AG04450 (cell line): Measurements from ENCODE around the gene CDC42EP5. TPM values are rescaled to one million over a fixed set of nuclear protein-coding genes. Genes with fewer than 3 reads are reported as not detected.
A peak's percentile ranks its signal among the peaks of the same experiment; 100 is the strongest.

Source experiments
- CTCF ChIA-PET: fragments of 300-600, 350-600 bp; formaldehyde crosslinking; extraction: SDS; loops from one replicate; lab custom pipeline; 2022; ENCODE audit warnings: antibody characterized with exemption, inconsistent platforms; lab: Charles Lee
- POLR2A ChIA-PET: fragments of 350-600 bp; formaldehyde crosslinking; extraction: SDS; loops from one replicate; lab custom pipeline; 2021; ENCODE audit warnings: antibody characterized with exemption, inconsistent platforms; lab: Yijun Ruan, JAX
- DNase-seq: peaks from one replicate; pipeline ENCODE4 v3.0.0-alpha.2; 2011; ENCODE audit warnings: low read depth, low spot score
- H3K27ac ChIP-seq: one replicate; pipeline ENCODE4 v1.5.1; 2012; ENCODE audit warnings: low read depth, low read length, control low read depth
- H3K27me3 ChIP-seq: one replicate; pipeline ENCODE4 v1.6.0; 2012; ENCODE audit warnings: low read length; ENCODE audit not compliant: control insufficient read depth, insufficient read depth
- H3K4me3 ChIP-seq: 2 replicates; pipeline ENCODE4 v1.5.1; 2011; ENCODE audit warnings: mild to moderate bottlenecking, low read depth, low read length, control low read depth
- H3K9me3 ChIP-seq: 2 replicates; pipeline ENCODE4 v1.5.1; 2012; ENCODE audit warnings: low read length; ENCODE audit not compliant: control insufficient read depth, insufficient read depth
- polyA minus RNA-seq: library from RNA; depleted of rRNA, polyadenylated mRNA; stranded (reverse); fragments of >200 nt; gene quantifications from 2 replicates; pipeline ENCODE4 v1.2.3, GENCODE V29; 2011; rRNA and poly(A)+ RNA removed
- polyA plus RNA-seq: library from polyadenylated mRNA; depleted of rRNA; stranded (reverse); fragments of >200 nt; gene quantifications from 2 replicates; pipeline ENCODE4 v1.2.3, GENCODE V29; 2011; rRNA removed
- TF ChIP-seq, protein P1 (sequence below): IDR thresholded peaks from 2 replicates; pipeline ENCODE4 v1.5.1; 2011; ENCODE audit warnings: low read depth, low read length, control low read depth, inconsistent platforms

CDC42EP5 gene
- polyA plus RNA-seq (12.3 and 17.7 TPM in 2 replicates), polyA minus RNA-seq (2.3 and 2.4 TPM in 2 replicates)

DNA sequence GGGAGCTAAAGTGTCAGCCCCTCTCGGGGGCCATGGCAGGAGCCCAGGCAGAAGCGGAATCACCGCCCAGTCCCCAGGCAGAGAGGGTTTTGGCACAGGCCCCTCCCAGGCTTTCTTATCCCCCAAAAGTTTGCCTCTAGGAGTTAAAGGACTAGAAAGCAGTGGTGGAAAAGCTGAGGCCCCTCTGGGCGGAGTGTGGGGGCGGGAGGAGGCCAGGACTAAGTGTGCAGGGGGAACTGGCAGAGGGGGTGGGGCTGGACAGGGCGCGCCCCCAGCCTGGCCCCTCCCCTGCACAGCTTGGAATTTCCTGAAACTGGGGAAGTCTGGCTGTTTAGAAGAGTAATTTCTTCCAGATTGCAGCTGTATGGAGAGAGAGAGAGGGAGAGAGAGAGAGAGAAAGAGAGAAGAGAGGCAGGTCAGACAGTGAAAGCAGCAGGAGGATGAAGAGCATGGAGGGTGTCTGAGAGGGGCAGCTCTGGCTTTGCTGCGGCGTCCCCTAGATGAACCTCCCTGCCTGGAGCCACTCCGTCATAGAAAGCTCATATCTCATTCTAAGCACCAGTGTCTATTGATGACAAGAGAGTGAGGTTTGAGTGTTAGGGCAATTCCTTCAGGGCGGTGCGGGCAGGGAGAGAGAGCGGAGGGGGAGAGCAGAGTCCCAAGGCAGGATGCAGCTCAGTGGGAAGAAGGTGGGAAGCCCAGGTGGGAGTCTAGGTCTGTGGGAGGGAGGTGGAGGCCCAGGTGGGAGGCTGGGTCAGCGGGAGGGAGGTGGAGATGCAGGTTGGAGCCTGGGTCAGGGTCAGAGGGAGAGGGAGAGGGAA is at the start of gene CDC42EP5:
Gene CDC42EP5, minus strand, starts transcription at position 226 of the 821 bp plus-strand sequence. CDS start 7,749 bp downstream, outside the sequence.
- CTCF ChIA-PET, result interaction anchor here (0.9 kb wide), 1 partner anchor 8 kb away, joined by 3 read pairs; no protein-coding TSS in a partner anchor
- DNase-seq, result peak; percentile 71
- TF ChIP-seq, protein P1, sequence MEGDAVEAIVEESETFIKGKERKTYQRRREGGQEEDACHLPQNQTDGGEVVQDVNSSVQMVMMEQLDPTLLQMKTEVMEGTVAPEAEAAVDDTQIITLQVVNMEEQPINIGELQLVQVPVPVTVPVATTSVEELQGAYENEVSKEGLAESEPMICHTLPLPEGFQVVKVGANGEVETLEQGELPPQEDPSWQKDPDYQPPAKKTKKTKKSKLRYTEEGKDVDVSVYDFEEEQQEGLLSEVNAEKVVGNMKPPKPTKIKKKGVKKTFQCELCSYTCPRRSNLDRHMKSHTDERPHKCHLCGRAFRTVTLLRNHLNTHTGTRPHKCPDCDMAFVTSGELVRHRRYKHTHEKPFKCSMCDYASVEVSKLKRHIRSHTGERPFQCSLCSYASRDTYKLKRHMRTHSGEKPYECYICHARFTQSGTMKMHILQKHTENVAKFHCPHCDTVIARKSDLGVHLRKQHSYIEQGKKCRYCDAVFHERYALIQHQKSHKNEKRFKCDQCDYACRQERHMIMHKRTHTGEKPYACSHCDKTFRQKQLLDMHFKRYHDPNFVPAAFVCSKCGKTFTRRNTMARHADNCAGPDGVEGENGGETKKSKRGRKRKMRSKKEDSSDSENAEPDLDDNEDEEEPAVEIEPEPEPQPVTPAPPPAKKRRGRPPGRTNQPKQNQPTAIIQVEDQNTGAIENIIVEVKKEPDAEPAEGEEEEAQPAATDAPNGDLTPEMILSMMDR, result no peak
- no peaks in the 10 kb centered on the region for H3K9me3 ChIP-seq
- peak within 1 kb of the TSS; percentile 70 for H3K4me3 ChIP-seq
- POLR2A ChIA-PET, result interaction anchor here (0.7 to 1.4 kb wide), 7 partner anchors 10 to 989 kb away, joined by 3 to 19 read pairs (median 4); partner anchors contain the start of genes LENG8, LENG9, MBOAT7 and PPP1R12C
- no peaks in the 10 kb centered on the region for H3K27me3 ChIP-seq
- H3K27ac ChIP-seq, result peak within 1 kb of the TSS; percentile 82

- H3K9me3 ChIP-seq, result peaks cover 21% of the 10 kb centered on the region
- CTCF ChIA-PET, result no interaction called here
- no peaks in the 10 kb centered on the region for H3K27me3 ChIP-seq
- H3K27ac ChIP-seq, result no peak overlapping the region
- H3K4me3 ChIP-seq, result no peak overlapping the region
- POLR2A ChIA-PET, result no interaction called here
- TF ChIP-seq, protein P1, result no peak
- DNase-seq, result no peak
Measured at GRCh38 chr19:54521860-54522513, 48.9 kb upstream of the CDC42EP5 start.

DNA sequence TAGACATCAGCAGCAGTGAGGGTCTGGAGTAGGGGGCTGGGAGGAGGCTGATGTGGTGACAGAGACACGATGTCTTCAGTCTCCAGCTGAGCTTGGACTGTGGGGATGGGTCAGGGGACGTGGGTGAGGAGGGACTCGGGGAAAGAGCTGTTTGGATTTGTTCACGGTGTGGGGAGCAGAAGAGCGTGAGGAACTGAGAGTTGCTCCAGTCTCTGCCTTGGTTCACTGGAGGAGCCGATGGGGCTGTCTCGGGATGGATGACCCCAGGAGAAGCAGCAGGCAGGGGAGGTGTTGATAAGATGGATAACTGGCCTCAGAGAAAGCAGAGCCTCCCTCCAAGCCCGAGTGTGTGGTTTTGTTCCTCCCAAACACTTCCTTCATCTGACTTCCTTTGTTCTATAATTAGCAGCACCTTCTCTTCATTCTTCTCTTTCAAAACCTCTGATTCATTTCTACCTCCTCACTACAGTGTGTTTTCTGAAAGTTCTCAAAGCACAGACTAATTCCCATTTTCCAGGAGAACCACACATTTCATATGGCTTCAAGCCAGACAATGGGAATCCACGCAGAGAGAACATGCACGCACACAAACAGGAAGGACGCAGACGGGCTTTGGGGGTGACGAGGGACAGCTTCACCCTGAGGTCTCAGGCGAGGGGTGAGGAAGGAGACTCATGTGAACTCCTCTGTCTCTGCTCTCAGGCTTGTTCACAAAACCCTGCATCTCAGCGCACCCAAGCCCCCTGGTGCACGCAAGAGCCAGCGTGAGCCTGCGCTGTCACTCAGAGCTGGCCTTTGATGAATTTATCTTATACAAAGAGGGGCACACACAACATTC is 48.1 kb upstream of the CDC42EP5 start:
- H3K9me3 ChIP-seq, result peaks cover 16% of the 10 kb centered on the region
- H3K27me3 ChIP-seq, result no peaks in the 10 kb centered on the region
- ChIA-PET CTCF (no interaction called here), POLR2A (no interaction called here)
- H3K4me3 ChIP-seq, result no peak overlapping the region
- TF ChIP-seq, protein P1, result no peak
- DNase-seq, result no peak
- H3K27ac ChIP-seq, result no peak overlapping the region

GRCh38 chr19:54518844-54519243 is 45.7 kb upstream of the CDC42EP5 start:
- Histone ChIP-seq H3K27ac (no peak overlapping the region), H3K27me3 (no peaks in the 10 kb centered on the region), H3K9me3 (peaks cover 29% of the 10 kb centered on the region), H3K4me3 (no peak overlapping the region)
- TF ChIP-seq, protein P1, result no peak
- ChIA-PET CTCF (no interaction called here), POLR2A (no interaction called here)
- DNase-seq, result no peak
